SJSA1 (cell line): ENCODE results near the gene CELA3A. TPM values are rescaled to one million over a fixed set of nuclear protein-coding genes. Genes with fewer than 3 reads are reported as not detected.
"Not testable (repeated sequence)": the region's sequence is repeated elsewhere in the genome, so short reads cannot be mapped to it uniquely, and the experiment has no call there.

Experiments
- DNase-seq, 2 experiments: peaks; one replicate each; pipeline ENCODE4 v3.0.0-alpha.2; 2015 to 2020; ENCODE audit warnings: low spot score in 2 of 2, low read depth in 1 of 2
- H3K27ac ChIP-seq: fragments of 250-450 bp; sonication (Bioruptor Pico); 2 replicates; pipeline ENCODE4 v1.5.1; 2020; ENCODE audit warnings: mild to moderate bottlenecking, moderate library complexity
- H3K27me3 ChIP-seq: fragments of 250-450 bp; sonication (Bioruptor Pico); replicated peaks from 2 replicates; pipeline ENCODE4 v1.5.1; 2020; ENCODE audit warnings: mild to moderate bottlenecking, moderate library complexity
- H3K36me3 ChIP-seq: fragments of 250-450 bp; sonication (Bioruptor Pico); 2 replicates; pipeline ENCODE4 v1.5.1; 2020; ENCODE audit warnings: mild to moderate bottlenecking
- H3K4me1 ChIP-seq: fragments of 250-450 bp; sonication (Bioruptor Pico); replicated peaks from 2 replicates; pipeline ENCODE4 v1.6.1; 2021; ENCODE audit warnings: mild to moderate bottlenecking
- H3K4me3 ChIP-seq: fragments of 250-450 bp; sonication (Bioruptor Pico); 2 replicates; pipeline ENCODE4 v1.5.1; 2020; ENCODE audit warnings: mild to moderate bottlenecking
- H3K9me3 ChIP-seq: fragments of 250-450 bp; sonication (Bioruptor Pico); replicated peaks from 2 replicates; pipeline ENCODE4 v1.5.1; 2020; ENCODE audit warnings: mild to moderate bottlenecking
- total RNA-seq: library from RNA; depleted of rRNA; stranded (reverse); fragments of >200 nt; shearing (Covaris generic); gene quantifications from 2 replicates; pipeline ENCODE4 v1.2.3, GENCODE V29; 2014

CELA3A gene
- total RNA-seq, 1 experiment from 2014 or later = not detected

DNA sequence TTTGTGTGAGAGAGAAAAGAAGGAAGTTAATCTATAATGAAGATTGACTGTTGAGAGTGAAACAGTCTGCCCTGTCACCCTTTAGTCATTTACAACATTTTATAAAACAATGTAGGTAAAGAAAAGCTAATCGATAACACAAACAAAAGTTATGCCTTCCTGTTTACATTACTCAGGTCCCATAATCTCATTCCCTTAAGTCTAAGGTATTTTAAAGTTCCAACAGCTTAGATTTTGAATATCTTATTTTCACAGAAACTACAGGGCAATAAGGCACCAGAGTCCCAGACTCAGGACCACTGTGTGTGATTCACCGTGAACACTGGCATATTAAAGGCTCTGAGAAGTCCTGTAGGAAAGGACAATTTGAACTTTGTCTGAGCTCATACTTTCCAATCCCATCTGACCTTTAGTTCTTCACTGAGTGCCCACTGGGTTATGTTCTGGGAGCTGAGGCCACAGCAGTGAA, 28.4 kb upstream of the CELA3A start:
- not testable (repeated sequence) for H3K4me3 ChIP-seq, DNase-seq, H3K27ac ChIP-seq, H3K27me3 ChIP-seq, H3K9me3 ChIP-seq, H3K36me3 ChIP-seq, H3K4me1 ChIP-seq

DNA sequence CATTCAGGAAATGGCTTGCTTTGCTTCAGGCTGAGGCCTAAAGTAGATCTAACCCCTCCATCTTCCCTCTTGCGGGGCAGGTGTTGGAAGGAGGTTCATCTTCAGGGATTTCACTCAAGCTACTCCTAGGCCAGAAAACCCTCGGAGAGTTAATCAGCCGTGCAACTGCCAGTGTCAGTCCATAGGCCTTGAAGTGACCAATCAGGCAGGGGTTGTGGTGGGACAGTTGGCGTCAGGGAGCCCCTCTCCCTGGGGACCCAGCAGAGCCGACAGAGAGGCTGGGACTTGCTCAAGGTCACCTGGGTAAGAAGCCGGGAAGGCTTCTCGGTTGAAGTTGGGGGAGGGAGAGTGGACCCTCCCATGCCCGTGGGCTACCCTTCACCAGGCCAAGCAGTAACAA, 27.5 kb upstream of the CELA3A start:
- H3K27ac ChIP-seq, DNase-seq, H3K27me3 ChIP-seq, H3K36me3 ChIP-seq, H3K4me1 ChIP-seq, H3K9me3 ChIP-seq, H3K4me3 ChIP-seq: not testable (repeated sequence)

DNA sequence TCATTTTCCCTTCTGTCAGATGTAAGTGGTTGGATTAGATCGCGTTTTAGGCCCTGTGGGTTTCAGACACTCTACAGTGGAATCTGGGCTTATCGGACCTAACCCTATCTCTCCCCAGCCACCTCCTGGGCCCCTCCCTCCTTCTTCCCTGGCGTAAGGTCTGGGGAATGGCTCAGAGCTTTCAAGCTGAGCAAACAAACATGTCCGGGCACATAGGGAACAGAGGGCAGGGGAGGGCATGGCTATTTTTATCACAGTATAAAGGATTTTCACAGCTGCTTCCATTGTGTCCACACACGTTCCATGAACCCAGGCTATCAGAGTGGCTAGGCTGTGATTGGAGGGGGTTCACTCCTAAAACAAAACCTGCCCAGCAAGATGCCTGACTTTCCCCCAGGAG, 26.8 kb upstream of the CELA3A start:
- H3K4me3 ChIP-seq, H3K9me3 ChIP-seq, H3K27me3 ChIP-seq, H3K4me1 ChIP-seq, H3K36me3 ChIP-seq, DNase-seq, H3K27ac ChIP-seq: not testable (repeated sequence)

DNA sequence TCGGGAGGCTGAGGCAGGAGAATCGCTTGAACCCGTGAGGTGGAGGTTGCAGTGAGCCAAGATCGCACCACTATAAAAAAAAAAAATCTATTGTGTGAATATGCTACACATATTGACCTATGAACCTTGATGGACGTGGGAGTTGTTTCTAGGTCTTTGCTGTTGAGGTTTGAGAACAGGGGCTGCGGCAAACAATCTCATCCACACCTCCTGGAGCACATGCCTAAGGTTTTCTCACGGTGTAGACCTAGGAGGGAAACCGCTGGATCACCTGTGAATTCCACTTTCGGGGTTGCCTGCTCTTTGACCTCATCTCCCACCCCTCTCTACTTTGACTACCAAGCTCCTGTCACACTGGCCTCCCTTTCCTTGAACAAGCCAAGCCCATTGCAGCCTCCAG, 26.2 kb upstream of the CELA3A start:
- H3K9me3 ChIP-seq, H3K36me3 ChIP-seq, H3K27me3 ChIP-seq, H3K27ac ChIP-seq, H3K4me3 ChIP-seq, DNase-seq, H3K4me1 ChIP-seq: not testable (repeated sequence)

DNA sequence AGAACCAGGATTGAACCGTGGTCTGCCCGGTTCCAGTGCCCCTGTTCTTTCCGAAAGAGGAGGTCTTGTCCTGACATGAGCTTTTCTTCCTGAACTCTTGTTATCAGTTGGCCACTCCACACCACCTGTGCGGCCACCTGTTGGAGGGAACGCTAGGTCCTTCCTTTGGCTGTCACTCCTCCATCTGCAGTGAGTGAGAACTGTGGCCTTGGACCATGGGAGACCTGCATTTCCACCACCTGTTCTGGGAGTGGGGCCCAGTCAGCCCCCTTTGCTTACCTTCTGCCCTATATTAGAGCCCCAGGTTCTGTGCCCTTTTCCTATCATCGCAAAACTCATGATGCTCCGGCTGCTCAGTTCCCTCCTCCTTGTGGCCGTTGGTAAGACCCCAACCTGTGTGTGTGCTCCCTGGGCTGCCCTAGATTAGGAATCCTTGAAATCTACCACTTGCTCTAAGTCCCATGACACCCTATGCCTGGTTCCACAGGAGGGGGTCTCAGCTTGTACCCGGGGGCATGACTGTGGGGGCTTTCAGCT, 24.7 kb upstream of the CELA3A start, which contains the start of gene CELA3B:
Gene CELA3B, plus strand, starts transcription at position 320 of the 537 bp plus-strand sequence. Its CDS starts 18 bp downstream, at position 338.
- H3K4me1 ChIP-seq, H3K27ac ChIP-seq, H3K9me3 ChIP-seq, H3K4me3 ChIP-seq, DNase-seq, H3K36me3 ChIP-seq, H3K27me3 ChIP-seq: not testable (repeated sequence)

DNA sequence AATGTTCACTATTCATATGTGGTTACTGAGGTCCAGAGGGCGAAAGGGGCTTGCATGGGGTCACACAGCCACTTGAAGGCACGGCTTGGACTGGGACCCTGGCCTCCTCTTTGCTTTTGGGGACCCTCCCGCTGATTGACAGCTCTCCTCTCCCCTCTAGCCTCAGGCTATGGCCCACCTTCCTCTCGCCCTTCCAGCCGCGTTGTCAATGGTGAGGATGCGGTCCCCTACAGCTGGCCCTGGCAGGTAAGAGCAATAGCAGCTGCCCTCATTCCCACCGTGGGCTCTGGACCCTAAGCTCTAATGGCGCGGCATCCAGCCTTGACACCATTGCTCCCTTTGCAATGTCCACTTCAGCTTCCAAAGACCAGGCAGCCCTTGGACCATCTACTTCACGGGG, 23.2 kb upstream of the CELA3A start:
- not testable (repeated sequence) for H3K27ac ChIP-seq, H3K4me3 ChIP-seq, DNase-seq, H3K9me3 ChIP-seq, H3K36me3 ChIP-seq, H3K27me3 ChIP-seq, H3K4me1 ChIP-seq

DNA sequence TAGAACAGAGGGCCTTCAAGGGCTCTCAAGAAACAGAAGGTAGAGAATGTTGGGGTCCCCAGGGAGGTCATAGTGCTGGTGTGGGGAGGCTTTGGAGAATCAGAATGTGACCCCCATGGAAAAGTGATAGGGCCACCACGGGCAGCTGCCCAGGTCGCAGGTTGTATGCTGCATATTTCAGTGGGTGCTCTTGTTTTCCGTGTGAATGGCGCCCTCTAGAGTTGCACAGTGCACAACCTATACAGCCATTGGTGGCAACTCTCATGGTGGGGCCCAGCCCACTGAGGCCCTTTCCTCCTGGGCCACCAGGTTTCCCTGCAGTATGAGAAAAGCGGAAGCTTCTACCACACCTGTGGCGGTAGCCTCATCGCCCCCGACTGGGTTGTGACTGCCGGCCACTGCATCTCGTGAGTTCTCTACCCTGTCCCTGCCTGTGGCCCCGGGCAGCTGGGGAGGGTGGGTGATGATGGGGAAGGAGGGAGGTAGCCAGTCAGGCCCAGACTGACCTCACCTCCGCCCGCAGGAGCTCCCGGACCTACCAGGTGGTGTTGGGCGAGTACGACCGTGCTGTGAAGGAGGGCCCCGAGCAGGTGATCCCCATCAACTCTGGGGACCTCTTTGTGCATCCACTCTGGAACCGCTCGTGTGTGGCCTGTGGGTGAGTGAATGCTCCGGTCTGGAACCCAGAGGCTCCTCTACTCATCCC, 20.8 kb upstream of the CELA3A start:
- H3K27me3 ChIP-seq, H3K27ac ChIP-seq, H3K9me3 ChIP-seq, H3K4me3 ChIP-seq, H3K36me3 ChIP-seq, H3K4me1 ChIP-seq, DNase-seq: not testable (repeated sequence)

DNA sequence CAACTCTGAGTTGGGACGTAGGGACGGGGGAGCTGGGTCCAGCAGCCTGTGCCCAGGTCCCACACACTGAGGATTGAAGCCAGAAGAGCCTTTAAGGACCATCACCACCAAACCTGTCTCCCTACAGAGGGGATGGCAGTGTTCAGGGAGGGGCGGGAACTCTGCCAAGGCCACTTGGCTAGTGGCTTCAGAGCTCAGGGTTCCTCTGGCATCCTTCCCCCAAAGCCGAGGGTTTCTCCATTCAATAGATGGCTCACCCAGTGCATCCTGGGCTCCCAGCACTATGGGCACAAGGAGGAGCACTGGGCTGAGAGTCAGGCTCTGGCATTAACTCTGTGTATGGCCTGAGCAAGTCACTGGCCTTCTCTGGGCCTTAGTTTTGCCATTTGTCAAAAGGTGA, 20.2 kb upstream of the CELA3A start:
- H3K4me3 ChIP-seq, H3K9me3 ChIP-seq, H3K27ac ChIP-seq, H3K4me1 ChIP-seq, DNase-seq, H3K27me3 ChIP-seq, H3K36me3 ChIP-seq: not testable (repeated sequence)

DNA sequence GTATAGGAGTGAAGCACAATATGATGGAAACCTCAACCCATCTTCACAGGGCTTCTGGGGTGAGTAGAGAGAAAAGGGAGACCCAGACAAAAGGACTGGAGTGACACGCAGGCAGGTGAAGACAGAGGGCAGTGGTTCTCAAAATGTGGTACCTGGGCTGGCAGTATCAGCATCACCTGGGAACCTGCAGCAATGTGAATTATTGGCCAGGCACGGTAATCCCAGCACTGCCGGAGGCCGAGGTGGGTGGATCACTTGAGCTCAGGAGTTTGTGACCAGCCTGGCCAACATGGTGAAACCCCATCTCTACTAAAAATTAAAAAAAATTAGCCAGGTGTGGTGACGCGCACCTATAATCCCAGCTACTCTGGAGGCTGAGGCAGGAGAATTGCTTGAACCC, 19.3 kb upstream of the CELA3A start:
- not testable (repeated sequence) for H3K36me3 ChIP-seq, H3K4me1 ChIP-seq, DNase-seq, H3K27ac ChIP-seq, H3K27me3 ChIP-seq, H3K9me3 ChIP-seq, H3K4me3 ChIP-seq

DNA sequence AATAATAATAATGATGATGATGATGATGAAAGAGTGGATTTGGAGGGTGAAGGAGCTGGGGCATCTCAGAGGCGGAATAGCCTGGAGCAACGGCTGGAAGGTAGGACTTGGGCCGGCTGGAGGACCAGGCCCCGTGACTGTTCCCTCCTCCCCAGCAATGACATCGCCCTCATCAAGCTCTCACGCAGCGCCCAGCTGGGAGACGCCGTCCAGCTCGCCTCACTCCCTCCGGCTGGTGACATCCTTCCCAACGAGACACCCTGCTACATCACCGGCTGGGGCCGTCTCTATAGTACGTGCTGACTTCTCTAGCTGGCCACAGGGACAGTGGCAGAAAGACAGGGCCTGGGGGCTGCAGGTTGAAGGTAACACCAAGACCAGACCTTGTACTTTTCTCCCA, 17.9 kb upstream of the CELA3A start:
- DNase-seq, H3K9me3 ChIP-seq, H3K4me1 ChIP-seq, H3K4me3 ChIP-seq, H3K36me3 ChIP-seq, H3K27me3 ChIP-seq, H3K27ac ChIP-seq: not testable (repeated sequence)

DNA sequence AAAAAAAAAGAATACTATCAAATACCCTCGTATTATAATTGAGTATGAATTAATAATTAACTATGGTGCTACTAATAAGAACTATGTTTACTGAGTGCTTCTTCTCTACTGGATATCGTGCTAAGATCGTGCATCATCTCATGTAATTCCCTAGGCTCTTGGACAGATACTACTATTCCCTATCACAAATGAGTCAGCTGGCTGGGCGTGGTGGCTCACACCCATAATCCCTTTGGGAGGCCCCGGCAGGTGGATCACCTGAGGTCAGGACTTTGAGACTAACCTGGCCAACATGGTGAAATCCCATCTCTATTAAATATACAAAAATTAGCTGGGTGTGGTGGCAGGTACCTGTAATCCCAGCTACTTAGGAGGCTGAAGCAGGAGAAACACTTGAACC, 15.6 kb upstream of the CELA3A start:
- not testable (repeated sequence) for H3K9me3 ChIP-seq, H3K27me3 ChIP-seq, H3K27ac ChIP-seq, H3K4me1 ChIP-seq, H3K36me3 ChIP-seq, DNase-seq, H3K4me3 ChIP-seq

DNA sequence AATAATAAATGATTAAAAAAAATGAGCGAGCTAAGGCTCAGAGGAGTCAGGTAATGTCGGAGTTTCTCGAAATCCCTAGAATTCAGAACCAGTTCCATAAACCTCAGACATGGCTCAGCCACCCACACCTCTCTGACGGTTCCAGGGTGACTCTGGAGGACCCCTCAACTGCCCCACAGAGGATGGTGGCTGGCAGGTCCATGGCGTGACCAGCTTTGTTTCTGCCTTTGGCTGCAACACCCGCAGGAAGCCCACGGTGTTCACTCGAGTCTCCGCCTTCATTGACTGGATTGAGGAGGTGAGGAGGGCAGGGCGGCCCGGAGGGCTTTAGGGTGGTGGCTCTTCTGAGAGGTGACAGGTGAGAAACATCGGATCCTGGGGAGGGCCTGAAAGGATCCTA, 15.1 kb upstream of the CELA3A start:
- not testable (repeated sequence) for H3K36me3 ChIP-seq, H3K4me1 ChIP-seq, H3K27ac ChIP-seq, DNase-seq, H3K9me3 ChIP-seq, H3K4me3 ChIP-seq, H3K27me3 ChIP-seq

DNA sequence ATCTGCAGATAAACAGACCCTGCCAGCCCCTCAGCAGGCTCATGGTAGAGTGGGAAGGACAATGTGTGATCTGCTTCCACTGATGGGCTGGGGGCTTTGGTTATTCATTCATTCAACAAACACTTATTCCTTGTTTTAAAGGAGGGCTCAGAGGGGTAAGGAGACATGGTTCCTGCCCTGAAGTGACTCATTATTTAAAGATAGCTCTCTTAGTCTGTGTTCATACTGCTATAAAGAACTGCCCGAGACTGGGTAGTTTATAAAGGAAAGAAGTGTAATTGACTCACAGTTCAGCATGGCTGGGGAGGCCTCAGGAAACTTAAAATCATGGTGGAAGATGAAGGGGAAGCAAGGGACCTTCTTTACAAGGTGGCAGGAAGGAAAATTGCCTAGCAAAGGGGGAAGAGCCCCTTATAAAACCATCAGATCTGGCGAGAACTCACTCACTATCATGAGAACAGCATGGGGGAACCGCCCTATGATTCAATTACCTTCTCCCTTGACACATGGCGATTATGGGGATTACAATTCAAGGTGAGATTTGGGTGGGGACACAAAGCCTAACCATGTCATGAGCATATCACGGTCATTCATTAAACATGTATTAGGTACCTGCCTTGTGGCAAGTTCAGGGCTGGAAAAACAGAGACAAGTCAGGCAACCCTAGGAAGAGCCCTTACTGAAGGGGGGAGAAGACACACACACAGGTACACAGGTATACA, 11.6 kb upstream of the CELA3A start:
- not testable (repeated sequence) for H3K9me3 ChIP-seq, H3K4me1 ChIP-seq, H3K27ac ChIP-seq, H3K36me3 ChIP-seq, H3K4me3 ChIP-seq, DNase-seq, H3K27me3 ChIP-seq

DNA sequence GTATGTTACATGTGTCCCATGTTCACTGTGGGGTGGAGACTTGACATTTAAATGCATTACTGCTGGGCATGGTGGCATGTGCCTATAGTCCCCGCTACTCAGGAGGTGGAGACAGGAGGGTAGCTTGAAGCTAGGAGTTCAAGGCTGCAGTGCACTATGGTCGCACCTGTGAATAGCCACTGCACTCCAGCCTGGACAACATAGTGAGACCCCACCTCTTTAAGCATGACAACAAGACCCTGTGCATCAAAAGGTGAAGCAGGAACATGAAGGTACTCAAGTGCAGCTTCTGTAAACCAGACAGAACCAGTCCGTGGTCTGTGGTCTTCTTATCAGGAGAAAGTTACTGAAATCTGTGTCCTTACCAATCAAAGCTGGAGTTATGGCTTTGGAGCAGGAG, 9.3 kb upstream of the CELA3A start:
- not testable (repeated sequence) for H3K9me3 ChIP-seq, H3K27ac ChIP-seq, H3K36me3 ChIP-seq, H3K4me3 ChIP-seq, DNase-seq, H3K27me3 ChIP-seq, H3K4me1 ChIP-seq
